Psoas muscle (tissue), 8 donors: Measurements from ENCODE around the gene ARL4D. TPM values are rescaled to one million over a fixed set of nuclear protein-coding genes. Genes with fewer than 3 reads are reported as not detected.
"Not testable (repeated sequence)": the region's sequence is repeated elsewhere in the genome, so short reads cannot be mapped to it uniquely, and the experiment has no call there.

Experiments
- ATAC-seq, 4 donors: fragments of 200-7000 bp; cut with Tn5 transposase; one replicate each; pipeline ENCODE4 v1.9.1; 2020; ENCODE audit warnings: moderate library complexity in 3 of 4, mild to moderate bottlenecking in 2 of 4
- DNase-seq, 2 donors: peaks; one replicate each; pipeline ENCODE4 v3.0.0-alpha.2; 2020
- H3K27ac ChIP-seq: fragments of 200-600 bp; one replicate; pipeline ENCODE4 v1.8.0; 2022
- H3K27me3 ChIP-seq, 3 donors: fragments of 200-600 bp in 1 of 3; one replicate each; pipeline versions ENCODE4 v1.6.1 to v1.8.0; 2013 to 2022; ENCODE audit warnings: low read length in 2 of 3, mild to moderate bottlenecking in 2 of 3, moderate library complexity in 1 of 3; ENCODE audit not compliant: insufficient read depth in 3 of 3
- H3K36me3 ChIP-seq, 2 donors: fragments of 200-600 bp in 1 of 2; one replicate each; pipeline versions ENCODE4 v1.6.1 to v1.8.0; 2013 to 2022; ENCODE audit warnings: low read depth in 1 of 2, mild to moderate bottlenecking in 1 of 2, moderate library complexity in 1 of 2; ENCODE audit not compliant: insufficient read depth in 1 of 2
- H3K4me1 ChIP-seq: fragments of 200-600 bp; one replicate; pipeline ENCODE4 v1.8.0; 2022
- H3K4me3 ChIP-seq: fragments of 200-600 bp; one replicate; pipeline ENCODE4 v1.8.0; 2022; ENCODE audit warnings: mild to moderate bottlenecking
- H3K9me3 ChIP-seq: fragments of 200-600 bp; one replicate; pipeline ENCODE4 v1.8.0; 2022
- WGBS, 3 donors: extraction: QIAGEN DNeasy Blood & Tissue Kit; methylation state at CpG; one replicate each; pipeline versions ENCODE4 v1.1.6 to v1.1.7; 2013; 5-methylcytosine and 5-hydroxymethylcytosine counted together
- intact Hi-C, 2 donors: fragments of 100-400 bp; cut with DNase I; formaldehyde crosslinking; loops; one replicate each; pipeline versions ENCODE4 v1.11.0 to v1.14.2; 2022
- polyA plus RNA-seq, 3 donors: library from polyadenylated mRNA; stranded (reverse); fragments of 200-250 nt; gene quantifications; one replicate each; pipeline ENCODE4 v1.2.3, GENCODE V29; 2013
- total RNA-seq, 4 donors: library from RNA; stranded (reverse); fragmentation: NEBNext Ultra II Directional in 2 of 4; extraction: Animal tissue kit (Norgen Biotek cat#: 25700) in 2 of 4; gene quantifications; one replicate each; pipeline versions ENCODE4 v1.2.1 to v1.2.4, GENCODE V29; 2021 to 2023
- TF ChIP-seq, protein P1 (sequence below): fragments of 200-600 bp; IDR thresholded peaks from one replicate; pipeline ENCODE4 v1.8.0; 2022; ENCODE audit warnings: antibody characterized with exemption
- donor health status: healthy with polysubstance abuse.
- donor health status: DM: no; HTN: no; CAD: no; lungs with moderate emphysema.
- donor health status: Bipolar disorder and iron deficiency.
- donor health status: healthy.
- donor health status: DM: yes; HTN: yes; CAD: no.
- donor health status: DM: no; HTN: no; CAD: no.
- donor health status: DM: no; HTN: no; CAD: no.
- donor health status: DM: yes; HTN: yes; CAD: no.

The ARL4D gene
- total and polyA plus RNA-seq, 7 donors: 0.69 to 6.5 (median 1.7) TPM

DNA sequence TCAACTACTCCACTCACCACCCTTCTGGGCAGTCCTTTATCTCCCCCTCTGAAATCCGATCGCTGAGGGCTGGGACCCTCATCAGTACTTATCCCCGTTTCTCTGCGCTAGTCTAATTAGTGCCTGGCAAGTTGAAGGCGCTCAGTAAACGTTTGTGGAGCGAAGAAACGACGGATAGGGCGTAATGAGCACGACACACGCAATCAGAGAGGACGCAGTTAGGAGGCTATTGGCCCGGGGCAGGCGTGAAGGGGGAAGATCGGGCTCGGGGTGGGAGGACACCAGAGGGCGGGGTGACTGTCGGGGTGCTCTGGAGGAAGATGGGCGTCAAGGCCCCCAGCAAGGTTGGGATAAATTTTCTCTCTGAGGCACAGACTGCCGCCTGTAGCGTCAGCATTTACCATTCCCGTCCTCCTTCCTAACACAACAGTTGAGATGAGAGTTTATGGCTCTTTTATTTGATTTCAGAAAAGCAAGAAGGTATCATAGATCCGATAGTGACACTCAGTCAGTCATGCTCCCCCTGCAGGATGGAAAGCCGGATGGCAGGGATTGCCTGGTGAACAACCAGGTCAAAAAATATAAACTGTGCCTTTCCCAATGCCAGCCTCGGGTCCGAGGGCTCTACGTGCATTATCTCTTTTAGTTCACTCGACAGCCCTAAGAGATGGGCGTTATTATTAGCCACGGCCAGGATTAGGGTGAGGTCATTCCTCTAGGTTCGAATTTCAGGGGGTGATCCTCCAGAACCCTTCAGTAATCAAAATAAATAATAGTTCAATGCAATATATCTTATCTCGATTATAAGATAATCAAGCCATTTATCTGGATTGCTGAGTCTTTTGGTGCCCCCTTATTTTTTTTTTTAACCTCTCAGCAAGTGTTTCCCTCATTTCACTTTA lies 9.5 kb upstream of the ARL4D start:
- DNase-seq (peak; percentile 87 to 92), ATAC-seq (peak; percentile 83 to 86 (median 84))
- Histone ChIP-seq H3K9me3 (no peaks in the 10 kb centered on the region), H3K4me1 (peaks cover 10% of the 10 kb centered on the region), H3K27me3 (no peaks in the 10 kb centered on the region), H3K4me3 (peak overlapping the region; percentile 81), H3K27ac (peak overlapping the region; percentile 98), H3K36me3 (no peaks in the 10 kb centered on the region)
- intact Hi-C loops: loop anchor here (1.0 to 2.0 kb wide), 2 partner anchors 20 to 94 kb away; partner anchors contain the start of gene DHX8 (in 1 of the 2)
- 2 to 3% (median 3%) methylated on average over 33 of the region's 33 CpGs for WGBS, 3 donors
- TF ChIP-seq, protein P1, sequence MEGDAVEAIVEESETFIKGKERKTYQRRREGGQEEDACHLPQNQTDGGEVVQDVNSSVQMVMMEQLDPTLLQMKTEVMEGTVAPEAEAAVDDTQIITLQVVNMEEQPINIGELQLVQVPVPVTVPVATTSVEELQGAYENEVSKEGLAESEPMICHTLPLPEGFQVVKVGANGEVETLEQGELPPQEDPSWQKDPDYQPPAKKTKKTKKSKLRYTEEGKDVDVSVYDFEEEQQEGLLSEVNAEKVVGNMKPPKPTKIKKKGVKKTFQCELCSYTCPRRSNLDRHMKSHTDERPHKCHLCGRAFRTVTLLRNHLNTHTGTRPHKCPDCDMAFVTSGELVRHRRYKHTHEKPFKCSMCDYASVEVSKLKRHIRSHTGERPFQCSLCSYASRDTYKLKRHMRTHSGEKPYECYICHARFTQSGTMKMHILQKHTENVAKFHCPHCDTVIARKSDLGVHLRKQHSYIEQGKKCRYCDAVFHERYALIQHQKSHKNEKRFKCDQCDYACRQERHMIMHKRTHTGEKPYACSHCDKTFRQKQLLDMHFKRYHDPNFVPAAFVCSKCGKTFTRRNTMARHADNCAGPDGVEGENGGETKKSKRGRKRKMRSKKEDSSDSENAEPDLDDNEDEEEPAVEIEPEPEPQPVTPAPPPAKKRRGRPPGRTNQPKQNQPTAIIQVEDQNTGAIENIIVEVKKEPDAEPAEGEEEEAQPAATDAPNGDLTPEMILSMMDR: peak; percentile 83

DNA sequence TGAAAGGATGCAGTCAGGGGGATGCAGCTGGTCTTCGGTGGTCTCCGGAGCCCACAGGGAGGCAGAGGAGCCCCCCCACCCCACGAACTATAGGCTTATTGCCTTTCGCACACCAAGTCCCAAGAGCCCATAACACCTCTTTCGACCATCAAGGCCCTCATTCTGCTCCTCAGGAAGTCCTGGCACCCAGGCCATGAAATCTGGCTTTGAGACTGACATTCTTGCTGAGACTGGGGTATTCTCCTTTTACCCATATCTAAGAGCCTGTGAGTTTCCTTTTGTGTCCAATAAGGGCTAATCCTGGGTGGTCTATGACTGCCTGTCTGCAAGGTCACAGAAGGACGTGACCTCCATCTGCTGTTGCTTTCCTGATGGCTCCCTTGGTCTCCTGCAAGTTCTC lies 6.4 kb upstream of the ARL4D start:
- 82 to 91% (median 85%) methylated on average over 6 of the region's 6 CpGs for WGBS, 3 donors
- TF ChIP-seq, protein P1: no peak
- Histone ChIP-seq H3K4me3 (no peak overlapping the region), H3K36me3 (no peaks in the 10 kb centered on the region), H3K27me3 (no peaks in the 10 kb centered on the region), H3K27ac (no peak overlapping the region), H3K9me3 (no peaks in the 10 kb centered on the region), H3K4me1 (peaks cover 8% of the 10 kb centered on the region)
- ATAC-seq (no peak), DNase-seq (no peak)
- intact Hi-C loops: loop anchor here in 1 of 2 donors (2.0 kb wide), 1 partner anchor 90 kb away; the partner anchor contains the start of gene DHX8

DNA sequence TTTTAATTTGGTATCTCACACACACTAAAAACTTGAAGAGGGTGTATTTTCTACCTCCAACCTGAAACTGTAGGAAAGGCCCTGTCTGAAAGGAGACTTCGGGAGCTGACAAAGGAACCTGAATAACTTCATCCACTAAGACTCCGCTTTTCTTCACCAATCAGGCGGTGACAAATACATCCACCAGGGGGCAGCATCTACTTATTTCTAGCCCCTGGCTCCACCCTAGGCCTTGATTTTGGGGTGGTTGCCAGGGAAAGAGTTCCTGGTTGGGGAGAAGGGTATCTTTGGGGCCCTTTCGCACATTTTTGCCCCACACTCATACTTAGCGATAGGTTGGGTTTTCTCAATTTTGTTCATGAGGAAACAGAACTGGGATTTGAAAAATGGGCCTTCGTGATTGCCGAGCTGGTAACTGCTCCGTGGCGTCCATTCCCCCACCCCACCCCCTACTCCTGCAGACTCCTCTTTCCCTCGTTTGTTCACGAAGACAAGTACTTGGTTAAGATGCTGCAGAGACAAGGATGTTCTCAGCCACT lies 4.8 kb upstream of the ARL4D start:
- H3K27me3 ChIP-seq: no peaks in the 10 kb centered on the region
- TF ChIP-seq, protein P1: peak; percentile 93
- DNase-seq: peak; percentile 87 to 91
- no peaks in the 10 kb centered on the region for H3K9me3 ChIP-seq
- peak overlapping the region; percentile 50 for H3K4me3 ChIP-seq
- 10 to 24% (median 16%) methylated on average over 11 of the region's 11 CpGs for WGBS, 3 donors
- H3K27ac ChIP-seq: peak overlapping the region; percentile 24
- H3K36me3 ChIP-seq: no peaks in the 10 kb centered on the region
- intact Hi-C loops: loop anchor here (1.0 to 2.0 kb wide), 2 partner anchors 89 kb away; partner anchors contain the start of gene DHX8 (in 2 of the 2)
- peaks cover 4% of the 10 kb centered on the region for H3K4me1 ChIP-seq
- peak; percentile 71 to 76 (median 73) for ATAC-seq

DNA sequence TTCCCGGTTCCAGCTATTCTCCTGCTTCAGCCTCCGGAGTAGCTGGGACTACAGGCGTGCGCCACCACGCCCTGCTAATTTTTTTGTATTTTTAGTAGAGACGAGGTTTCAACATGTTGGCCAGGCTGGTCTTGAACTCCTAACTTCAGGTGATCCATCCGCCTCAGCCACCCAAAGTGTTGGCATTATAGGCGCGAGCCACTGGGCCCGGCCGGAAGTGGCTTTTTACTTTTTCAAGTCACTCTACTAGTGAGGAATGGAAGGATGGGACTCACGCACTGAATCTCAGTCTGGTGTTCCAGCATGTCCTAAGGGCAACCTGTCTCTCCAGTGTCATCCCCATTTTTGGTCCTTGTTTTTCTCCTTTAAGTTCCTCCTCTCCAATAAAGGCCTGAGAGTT lies 4.1 kb upstream of the ARL4D start:
- not testable (repeated sequence) for DNase-seq, H3K36me3 ChIP-seq, H3K9me3 ChIP-seq, ATAC-seq, H3K4me1 ChIP-seq, H3K27me3 ChIP-seq
- WGBS, 3 donors: 93 to 94% (median 94%) methylated on average over 12 of the region's 12 CpGs
- peak overlapping the region; percentile 50 for H3K4me3 ChIP-seq
- peak overlapping the region; percentile 24 for H3K27ac ChIP-seq
- intact Hi-C loops: loop anchor here in 1 of 2 donors (1.0 to 5.0 kb wide), 2 partner anchors 48 to 89 kb away; partner anchors contain the start of gene DHX8

DNA sequence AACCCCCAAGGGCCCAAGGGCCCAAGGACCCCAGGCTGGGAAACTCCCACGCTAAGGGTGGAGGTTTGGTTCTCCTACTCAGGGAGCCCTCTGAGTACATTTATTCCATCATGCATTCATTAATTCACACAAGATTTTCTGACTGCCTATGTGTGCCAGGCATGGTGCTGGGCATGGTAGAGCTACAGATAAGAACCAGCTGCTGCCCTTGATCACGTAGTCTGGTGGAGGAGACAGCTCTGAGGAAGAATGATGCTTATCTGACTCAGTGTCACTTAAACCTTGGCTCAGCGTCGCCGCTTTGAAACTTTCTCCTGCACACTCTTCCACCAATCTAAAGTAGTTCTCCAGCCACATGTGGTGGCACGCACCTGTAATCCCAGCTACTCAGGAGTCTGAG lies 3.6 kb upstream of the ARL4D start:
- no peak for DNase-seq
- ATAC-seq: no peak
- peaks cover 8% of the 10 kb centered on the region for H3K4me1 ChIP-seq
- no peaks in the 10 kb centered on the region for H3K36me3 ChIP-seq
- no peaks in the 10 kb centered on the region for H3K9me3 ChIP-seq
- no peaks in the 10 kb centered on the region for H3K27me3 ChIP-seq
- H3K4me3 ChIP-seq: no peak overlapping the region
- intact Hi-C loops: loop anchor here in 1 of 2 donors (5.0 kb wide), 1 partner anchor 47 kb away; no protein-coding TSS in a partner anchor
- 93 to 99% (median 94%) methylated on average over 6 of the region's 6 CpGs for WGBS, 3 donors
- H3K27ac ChIP-seq: no peak overlapping the region
- TF ChIP-seq, protein P1: no peak
